ENCODE data around the gene ROR2.

GRCh38 chr9:91680106-91680505 lies 269.9 kb downstream of the ROR2 start:
- TF ChIP-seq PKNOX1 (IDR thresholded peaks at IDR 0.05) (no peak), ZNF384 (IDR thresholded peaks at IDR 0.05) (no peak), BHLHE40 (IDR thresholded peaks at IDR 0.05; ENCODE audit: borderline replicate concordance) (no peak), ARNT (IDR thresholded peaks at IDR 0.05) (no peak), ELF4 (IDR thresholded peaks at IDR 0.05) (no peak), FOXK2 (IDR thresholded peaks at IDR 0.05) (no peak)

Data from HEK293T (cell line).